ENCODE measurements around the gene COX15.
A peak's percentile ranks its signal among the peaks of the same experiment; 100 is the strongest.

The COX15 gene

GRCh38 chr10:99775850-99776249 lies 43.9 kb upstream of the COX15 start:
- Histone ChIP-seq H3K36me3 (ENCODE audit: control insufficient read depth in 1 of 2, insufficient read depth in 2 of 2, low read depth in 1 of 2, low read length in 2 of 2) (no peaks in the 10 kb centered on the region), H3K27ac (ENCODE audit: low read length, poor library complexity, severe bottlenecking) (peak overlapping the region; percentile 59), H3K14ac (ENCODE audit: low read length in 2 of 2) (no peak overlapping the region), H4K8ac (ENCODE audit: low read length) (no peak overlapping the region), H2BK12ac (ENCODE audit: low read length in 2 of 2) (no peak overlapping the region), H3K18ac (ENCODE audit: low read depth in 1 of 2, low read length in 2 of 2) (no peak overlapping the region), H3K9ac (ENCODE audit: low read length) (peak overlapping the region; percentile 90), H2AFZ (ENCODE audit: low read depth, low read length) (no peak overlapping the region), H3K9me3 (ENCODE audit: control insufficient read depth, low read length) (no peaks in the 10 kb centered on the region), H3K4me1 (ENCODE audit: control insufficient read depth, insufficient read depth, low read depth, low read length) (peaks cover 8% of the 10 kb centered on the region), H3K27me3 (ENCODE audit: control insufficient read depth in 1 of 2, insufficient read depth in 1 of 2, low read length in 2 of 2) (no peaks in the 10 kb centered on the region), H3K4me3 (ENCODE audit: insufficient read depth in 1 of 2, low read depth in 1 of 2, low read length in 2 of 2) (no peak overlapping the region), H3K4ac (ENCODE audit: low read depth in 1 of 2, low read length in 2 of 2) (no peak overlapping the region), H2AK5ac (ENCODE audit: low read length, severe bottlenecking) (no peak overlapping the region), H2BK5ac (ENCODE audit: low read depth, low read length, poor library complexity, severe bottlenecking) (no peak overlapping the region), H4K91ac (ENCODE audit: low read length) (no peak overlapping the region), H3K23ac (ENCODE audit: low read length in 2 of 2) (no peak overlapping the region), H2BK120ac (ENCODE audit: low read depth, low read length) (no peak overlapping the region), H3K4me2 (ENCODE audit: low read length, poor library complexity, severe bottlenecking) (no peak overlapping the region), H3K79me1 (replicated peaks; ENCODE audit: low read length, poor library complexity, severe bottlenecking) (no peaks in the 10 kb centered on the region), H2BK15ac (ENCODE audit: low read depth, poor library complexity, severe bottlenecking) (no peak overlapping the region)
- peak; percentile 90 for DNase-seq

- H3K4ac ChIP-seq (ENCODE audit: low read depth in 1 of 2, low read length in 2 of 2): no peak overlapping the region
Observed at GRCh38 chr10:99770408-99771045, 38.6 kb upstream of the COX15 start.

DNA sequence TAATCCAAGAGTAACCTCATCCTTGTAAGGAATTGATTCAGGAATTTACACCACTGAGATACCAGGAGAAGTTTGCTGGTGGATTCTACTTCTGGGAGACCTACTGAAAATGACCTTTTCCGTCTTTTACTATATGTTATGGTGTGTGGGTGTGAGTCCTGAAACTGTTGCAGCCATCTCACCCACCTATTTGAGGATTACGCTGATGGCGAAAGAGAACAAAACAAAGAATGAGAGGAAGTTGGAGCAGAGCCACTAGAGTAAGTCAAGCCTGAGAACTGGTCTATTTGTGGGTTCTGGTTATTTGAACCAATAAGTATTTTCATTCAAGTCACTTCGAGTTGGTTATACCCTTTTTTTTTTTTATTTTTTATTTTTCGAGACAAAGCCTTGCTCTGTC lies 37.8 kb upstream of the COX15 start:
- no peaks in the 10 kb centered on the region for H3K79me1 ChIP-seq (replicated peaks; ENCODE audit: low read length, poor library complexity, severe bottlenecking)
- H4K91ac ChIP-seq (ENCODE audit: low read length): no peak overlapping the region
- H3K4me2 ChIP-seq (ENCODE audit: low read length, poor library complexity, severe bottlenecking): no peak overlapping the region
- no peak overlapping the region for H3K4me3 ChIP-seq (ENCODE audit: insufficient read depth in 1 of 2, low read depth in 1 of 2, low read length in 2 of 2)
- H3K23ac ChIP-seq (ENCODE audit: low read length in 2 of 2): no peak overlapping the region
- no peak for DNase-seq
- no peaks in the 10 kb centered on the region for H3K4me1 ChIP-seq (ENCODE audit: control insufficient read depth, insufficient read depth, low read depth, low read length)
- H4K8ac ChIP-seq (ENCODE audit: low read length): no peak overlapping the region
- no peak overlapping the region for H3K4ac ChIP-seq (ENCODE audit: low read depth in 1 of 2, low read length in 2 of 2)
- H3K9ac ChIP-seq (ENCODE audit: low read length): no peak overlapping the region
- H3K36me3 ChIP-seq (ENCODE audit: control insufficient read depth in 1 of 2, insufficient read depth in 2 of 2, low read depth in 1 of 2, low read length in 2 of 2): no peaks in the 10 kb centered on the region
- H2AK5ac ChIP-seq (ENCODE audit: low read length, severe bottlenecking): no peak overlapping the region
- no peak overlapping the region for H3K18ac ChIP-seq (ENCODE audit: low read depth in 1 of 2, low read length in 2 of 2)
- no peaks in the 10 kb centered on the region for H3K27me3 ChIP-seq (ENCODE audit: control insufficient read depth in 1 of 2, insufficient read depth in 1 of 2, low read length in 2 of 2)
- H3K9me3 ChIP-seq (ENCODE audit: control insufficient read depth, low read length): no peaks in the 10 kb centered on the region
- 95% methylated on average over 5 of the region's 5 CpGs for WGBS
- H3K14ac ChIP-seq (ENCODE audit: low read length in 2 of 2): no peak overlapping the region
- no peak overlapping the region for H2BK15ac ChIP-seq (ENCODE audit: low read depth, poor library complexity, severe bottlenecking)
- no peak overlapping the region for H3K27ac ChIP-seq (ENCODE audit: low read length, poor library complexity, severe bottlenecking)
- no peak overlapping the region for H2BK5ac ChIP-seq (ENCODE audit: low read depth, low read length, poor library complexity, severe bottlenecking)
- no peak overlapping the region for H2BK120ac ChIP-seq (ENCODE audit: low read depth, low read length)
- no peak overlapping the region for H2BK12ac ChIP-seq (ENCODE audit: low read length in 2 of 2)
- no peak overlapping the region for H2AFZ ChIP-seq (ENCODE audit: low read depth, low read length)

More at GRCh38 chr10:99770408-99771045, 38.6 kb upstream of the COX15 start:
- no peak overlapping the region for H2BK15ac ChIP-seq (ENCODE audit: low read depth, poor library complexity, severe bottlenecking)
- no peak overlapping the region for H2AK5ac ChIP-seq (ENCODE audit: low read length, severe bottlenecking)
- H3K14ac ChIP-seq (ENCODE audit: low read length in 2 of 2): no peak overlapping the region
- no peak overlapping the region for H2BK5ac ChIP-seq (ENCODE audit: low read depth, low read length, poor library complexity, severe bottlenecking)
- no peak overlapping the region for H3K4me2 ChIP-seq (ENCODE audit: low read length, poor library complexity, severe bottlenecking)
- no peak overlapping the region for H3K9ac ChIP-seq (ENCODE audit: low read length)
- H3K27ac ChIP-seq (ENCODE audit: low read length, poor library complexity, severe bottlenecking): no peak overlapping the region
- H3K4me1 ChIP-seq (ENCODE audit: control insufficient read depth, insufficient read depth, low read depth, low read length): peaks cover 2% of the 10 kb centered on the region
- no peaks in the 10 kb centered on the region for H3K27me3 ChIP-seq (ENCODE audit: control insufficient read depth in 1 of 2, insufficient read depth in 1 of 2, low read length in 2 of 2)
- no peak overlapping the region for H3K23ac ChIP-seq (ENCODE audit: low read length in 2 of 2)
- H3K18ac ChIP-seq (ENCODE audit: low read depth in 1 of 2, low read length in 2 of 2): no peak overlapping the region
- H3K9me3 ChIP-seq (ENCODE audit: control insufficient read depth, low read length): no peaks in the 10 kb centered on the region
- no peak for DNase-seq
- H2AFZ ChIP-seq (ENCODE audit: low read depth, low read length): no peak overlapping the region
- H2BK120ac ChIP-seq (ENCODE audit: low read depth, low read length): no peak overlapping the region
- no peak overlapping the region for H4K8ac ChIP-seq (ENCODE audit: low read length)
- no peak overlapping the region for H3K4me3 ChIP-seq (ENCODE audit: insufficient read depth in 1 of 2, low read depth in 1 of 2, low read length in 2 of 2)
- H4K91ac ChIP-seq (ENCODE audit: low read length): no peak overlapping the region
- no peaks in the 10 kb centered on the region for H3K79me1 ChIP-seq (replicated peaks; ENCODE audit: low read length, poor library complexity, severe bottlenecking)
- H3K36me3 ChIP-seq (ENCODE audit: control insufficient read depth in 1 of 2, insufficient read depth in 2 of 2, low read depth in 1 of 2, low read length in 2 of 2): no peaks in the 10 kb centered on the region
- H2BK12ac ChIP-seq (ENCODE audit: low read length in 2 of 2): no peak overlapping the region
- WGBS: 100% methylated on average over 1 of the region's 4 CpGs

DNA sequence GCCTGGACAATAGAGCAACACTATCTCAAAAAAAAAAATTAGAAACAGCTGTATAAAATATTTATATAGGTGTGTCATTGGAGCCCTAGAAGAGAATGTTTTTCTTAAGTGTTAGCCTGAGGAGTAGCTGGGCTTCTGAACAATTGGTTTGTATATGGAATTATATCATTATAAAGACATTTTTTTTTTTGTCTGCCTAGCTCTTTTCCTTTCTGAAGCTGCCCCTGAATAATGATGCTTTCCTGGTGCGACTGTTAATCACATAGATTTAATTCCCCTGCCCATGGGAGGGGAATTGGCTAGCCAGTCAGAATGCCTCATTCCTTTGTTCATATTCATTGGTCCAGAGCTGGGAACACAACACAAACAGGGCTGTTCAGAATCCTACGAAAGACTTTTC lies 36.6 kb upstream of the COX15 start:
- peak overlapping the region; percentile 55 for H3K9ac ChIP-seq (ENCODE audit: low read length)
- H3K23ac ChIP-seq (ENCODE audit: low read length in 2 of 2): no peak overlapping the region
- no peak overlapping the region for H3K27ac ChIP-seq (ENCODE audit: low read length, poor library complexity, severe bottlenecking)
- H3K79me1 ChIP-seq (replicated peaks; ENCODE audit: low read length, poor library complexity, severe bottlenecking): no peaks in the 10 kb centered on the region
- no peak overlapping the region for H4K8ac ChIP-seq (ENCODE audit: low read length)
- no peak overlapping the region for H2AK5ac ChIP-seq (ENCODE audit: low read length, severe bottlenecking)
- H3K4me1 ChIP-seq (ENCODE audit: control insufficient read depth, insufficient read depth, low read depth, low read length): no peaks in the 10 kb centered on the region
- H3K18ac ChIP-seq (ENCODE audit: low read depth in 1 of 2, low read length in 2 of 2): no peak overlapping the region
- no peaks in the 10 kb centered on the region for H3K27me3 ChIP-seq (ENCODE audit: control insufficient read depth in 1 of 2, insufficient read depth in 1 of 2, low read length in 2 of 2)
- H3K14ac ChIP-seq (ENCODE audit: low read length in 2 of 2): no peak overlapping the region
- H3K9me3 ChIP-seq (ENCODE audit: control insufficient read depth, low read length): peaks cover 2% of the 10 kb centered on the region
- H3K4me2 ChIP-seq (ENCODE audit: low read length, poor library complexity, severe bottlenecking): no peak overlapping the region
- H2BK15ac ChIP-seq (ENCODE audit: low read depth, poor library complexity, severe bottlenecking): no peak overlapping the region
- no peak for DNase-seq
- H2AFZ ChIP-seq (ENCODE audit: low read depth, low read length): no peak overlapping the region
- H4K91ac ChIP-seq (ENCODE audit: low read length): no peak overlapping the region
- H3K36me3 ChIP-seq (ENCODE audit: control insufficient read depth in 1 of 2, insufficient read depth in 2 of 2, low read depth in 1 of 2, low read length in 2 of 2): peaks cover 0 to 2% of the 10 kb centered on the region in 2 experiments
- H2BK5ac ChIP-seq (ENCODE audit: low read depth, low read length, poor library complexity, severe bottlenecking): no peak overlapping the region
- no peak overlapping the region for H2BK120ac ChIP-seq (ENCODE audit: low read depth, low read length)
- H2BK12ac ChIP-seq (ENCODE audit: low read length in 2 of 2): no peak overlapping the region
- 80% methylated on average over 2 of the region's 2 CpGs for whole genome bisulfite sequencing
- no peak overlapping the region for H3K4me3 ChIP-seq (ENCODE audit: insufficient read depth in 1 of 2, low read depth in 1 of 2, low read length in 2 of 2)
- H3K4ac ChIP-seq (ENCODE audit: low read depth in 1 of 2, low read length in 2 of 2): no peak overlapping the region
